Adrenal gland (tissue), 12 donors: Measurements from ENCODE around the gene PLD3. TPM values are rescaled to one million over a fixed set of nuclear protein-coding genes. Genes with fewer than 3 reads are reported as not detected.

Experiments
- DNase-seq, 7 donors: peaks; one replicate each; pipeline ENCODE4 v3.0.0-alpha.2; 2019 to 2020
- H3K27ac ChIP-seq, 5 donors: fragments of 200-600 bp; sonication (generic) in 4 of 5; 1 replicate in 3 of 5; 2 replicates in 2 of 5; pipeline versions ENCODE4 v1.5.1 to v1.8.0; 2016 to 2020; ENCODE audit warnings: mild to moderate bottlenecking in 1 of 5
- H3K27me3 ChIP-seq: fragments of 200-600 bp; 2 replicates; pipeline ENCODE4 v1.8.0; 2021
- H3K36me3 ChIP-seq, 2 donors: fragments of 200-600 bp; replicated peaks in 1 of 2; 1 replicate in 1 of 2; 2 replicates in 1 of 2; pipeline versions ENCODE4 v1.5.1 to v1.8.0; 2018 to 2022
- H3K4me1 ChIP-seq, 2 donors: fragments of 200-600 bp; replicated peaks in 1 of 2; 1 replicate in 1 of 2; 2 replicates in 1 of 2; pipeline versions ENCODE4 v1.5.1 to v1.8.0; 2018 to 2021
- H3K4me3 ChIP-seq, 4 donors: fragments of 200-600 bp; sonication (generic) in 3 of 4; one replicate each; pipeline ENCODE4 v1.5.1; 2016 to 2018
- H3K9me3 ChIP-seq, 3 donors: fragments of 200-600 bp; sonication (generic) in 1 of 3; replicated peaks in 1 of 3; 1 replicate in 2 of 3; 2 replicates in 1 of 3; pipeline versions ENCODE4 v1.5.1 to v1.8.0; 2016 to 2021
- POLR2A ChIP-seq, 2 donors: fragments of 450-650 bp; IDR thresholded peaks; one replicate each; pipeline ENCODE4 v1.6.1; 2017; ENCODE audit warnings: antibody characterized with exemption in 2 of 2, mild to moderate bottlenecking in 2 of 2, moderate library complexity in 1 of 2
- WGBS, 4 donors: extraction: QIAGEN DNeasy Blood & Tissue Kit in 2 of 4; methylation state at CpG; one replicate each; pipeline versions ENCODE4 v1.1.5 to v1.1.7; 2013 to 2017; 5-methylcytosine and 5-hydroxymethylcytosine counted together
- intact Hi-C, 2 donors: fragments of 100-400 bp; cut with DNase I; formaldehyde crosslinking; loops; one replicate each; pipeline versions ENCODE4 v1.14.1 to v1.15.0; 2022 to 2023
- polyA plus RNA-seq, 3 donors: library from polyadenylated mRNA; stranded (reverse); fragments of 200-250 nt in 2 of 3; fragments of 350-450 nt in 1 of 3; fragmentation: Illumina TruSeq in 1 of 3; extraction: RNeasy Lipid Tissue Mini Kit (QIAGEN cat#74804) in 1 of 3; gene quantifications; one replicate each; pipeline ENCODE4 v1.2.3, GENCODE V29; 2013 to 2014
- total RNA-seq, 9 donors: library from RNA; depleted of rRNA in 4 of 9; stranded (reverse); fragments of >200 nt in 4 of 9; fragments of 120-200 nt in 1 of 9; fragmentation: NEBNext Ultra II Directional in 1 of 9; extraction: Animal tissue kit (Norgen Biotek cat#: 25700) in 1 of 9; gene quantifications; one replicate each; pipeline versions ENCODE4 v1.1.0 to v1.2.4, GENCODE V29; 2013 to 2023
- TF ChIP-seq, protein P1 (sequence below), 6 experiments: fragments of 450-650 bp in 4 of 6; fragments of 200-600 bp in 2 of 6; sonication (generic) in 1 of 6; IDR thresholded peaks; 1 replicate in 5 of 6; 2 replicates in 1 of 6; pipeline versions ENCODE4 v1.5.1 to v1.8.0; 2016 to 2021; ENCODE audit warnings: antibody characterized with exemption in 6 of 6, mild to moderate bottlenecking in 2 of 6, moderate library complexity in 1 of 6
- donor health status: healthy with polysubstance abuse.
- donor health status: Bipolar disorder and iron deficiency.
- donor health status: DM: yes; HTN: yes; CAD: no.
- donor health status: DM: no; HTN: no; CAD: no.
- donor health status: DM: no; HTN: no; CAD: no.
- donor health status: DM: yes; HTN: yes; CAD: no.

The PLD3 gene
- total and polyA plus RNA-seq, 12 donors = 170 to 1,019 (median 415) TPM

DNA sequence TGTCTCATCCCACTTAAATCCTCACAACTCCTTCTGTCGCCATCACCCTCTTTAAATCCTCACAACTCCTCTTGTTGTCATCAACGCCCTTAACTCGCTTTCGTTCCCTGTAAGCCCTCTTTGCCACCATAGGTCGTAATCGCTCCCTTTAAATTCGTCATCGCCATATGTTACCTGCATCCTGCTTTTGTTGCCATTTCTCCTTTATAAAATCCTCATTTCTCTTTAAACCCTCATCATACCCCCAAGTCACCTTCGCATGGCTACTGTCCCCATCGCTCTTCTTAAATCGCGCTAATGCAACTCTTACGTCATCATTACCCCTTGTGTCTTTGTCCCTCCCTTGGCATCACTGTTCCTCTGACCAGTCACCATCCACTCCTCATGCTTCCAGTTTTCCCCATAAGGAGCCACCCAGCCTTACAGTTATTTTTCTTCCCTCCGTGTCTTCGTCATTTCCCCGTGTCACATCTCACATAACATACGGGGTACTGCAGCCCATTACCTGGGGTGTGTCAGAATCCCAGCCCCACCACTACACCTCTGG is 539 bp downstream of the PLD3 start:
- H3K4me1 ChIP-seq = peaks cover 7 to 18% of the 10 kb centered on the region in 2 donors
- H3K36me3 ChIP-seq = no peaks in the 10 kb centered on the region
- no peak for TF ChIP-seq POLR2A (IDR thresholded peaks at IDR 0.05)
- H3K27ac ChIP-seq = peak overlapping the region in 3 of 5 donors; percentile 43 to 88 (median 79)
- no peaks in the 10 kb centered on the region for H3K27me3 ChIP-seq
- H3K4me3 ChIP-seq = peak overlapping the region; percentile 53 to 86 (median 77)
- peak in 4 of 7 donors; percentile 38 to 65 (median 54) for DNase-seq
- 10 to 15% (median 11%) methylated on average over 17 of the region's 17 CpGs for WGBS, 4 donors
- intact Hi-C loops = no loop called here
- no peaks in the 10 kb centered on the region for H3K9me3 ChIP-seq

DNA sequence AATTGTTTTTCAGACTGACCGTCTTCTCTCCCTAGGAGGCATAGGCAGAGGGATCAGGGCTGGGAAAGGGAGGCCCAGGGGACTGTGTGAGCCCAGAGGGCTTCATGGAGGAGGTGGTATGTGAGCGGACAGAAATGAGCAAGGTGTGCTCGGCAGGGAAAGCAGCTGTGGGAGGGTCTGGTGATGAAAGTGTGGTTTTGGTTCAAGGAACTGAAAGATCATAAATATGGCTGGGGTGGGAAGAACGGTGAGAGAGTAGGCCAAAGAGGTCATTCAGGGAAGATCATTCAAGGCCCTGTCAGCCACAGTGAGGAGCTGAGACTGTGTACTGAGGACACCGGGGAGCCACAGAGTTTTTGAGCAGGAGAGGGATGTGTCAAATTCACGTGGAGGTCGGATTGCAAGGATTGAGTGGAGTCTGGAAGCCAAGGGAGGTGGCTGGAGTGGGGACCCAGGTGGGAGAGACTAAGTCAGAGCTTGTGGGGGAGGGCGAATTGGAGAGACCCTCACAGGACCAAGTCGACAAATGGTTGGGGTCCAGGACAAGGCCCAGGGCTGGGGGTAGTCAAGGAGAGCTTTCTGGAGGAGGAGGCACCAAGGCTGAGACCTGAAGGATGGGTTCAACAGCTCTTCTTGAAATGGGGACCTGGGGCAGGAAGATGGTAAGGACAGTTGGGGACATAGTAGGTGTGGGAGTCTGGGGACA is 7.6 kb downstream of the PLD3 start:
- peaks cover 0 to 10% of the 10 kb centered on the region in 2 donors for H3K4me1 ChIP-seq
- intact Hi-C loops = no loop called here
- H3K36me3 ChIP-seq = peaks cover 0 to 7% of the 10 kb centered on the region in 2 donors
- no peaks in the 10 kb centered on the region for H3K9me3 ChIP-seq
- no peaks in the 10 kb centered on the region for H3K27me3 ChIP-seq
- H3K4me3 ChIP-seq = no peak overlapping the region
- TF ChIP-seq, protein P1, sequence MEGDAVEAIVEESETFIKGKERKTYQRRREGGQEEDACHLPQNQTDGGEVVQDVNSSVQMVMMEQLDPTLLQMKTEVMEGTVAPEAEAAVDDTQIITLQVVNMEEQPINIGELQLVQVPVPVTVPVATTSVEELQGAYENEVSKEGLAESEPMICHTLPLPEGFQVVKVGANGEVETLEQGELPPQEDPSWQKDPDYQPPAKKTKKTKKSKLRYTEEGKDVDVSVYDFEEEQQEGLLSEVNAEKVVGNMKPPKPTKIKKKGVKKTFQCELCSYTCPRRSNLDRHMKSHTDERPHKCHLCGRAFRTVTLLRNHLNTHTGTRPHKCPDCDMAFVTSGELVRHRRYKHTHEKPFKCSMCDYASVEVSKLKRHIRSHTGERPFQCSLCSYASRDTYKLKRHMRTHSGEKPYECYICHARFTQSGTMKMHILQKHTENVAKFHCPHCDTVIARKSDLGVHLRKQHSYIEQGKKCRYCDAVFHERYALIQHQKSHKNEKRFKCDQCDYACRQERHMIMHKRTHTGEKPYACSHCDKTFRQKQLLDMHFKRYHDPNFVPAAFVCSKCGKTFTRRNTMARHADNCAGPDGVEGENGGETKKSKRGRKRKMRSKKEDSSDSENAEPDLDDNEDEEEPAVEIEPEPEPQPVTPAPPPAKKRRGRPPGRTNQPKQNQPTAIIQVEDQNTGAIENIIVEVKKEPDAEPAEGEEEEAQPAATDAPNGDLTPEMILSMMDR (IDR thresholded peaks at IDR 0.05) = no peak
- no peak for TF ChIP-seq POLR2A (IDR thresholded peaks at IDR 0.05)
- DNase-seq = no peak
- 72 to 79% (median 77%) methylated on average over 9 of the region's 9 CpGs for WGBS, 4 donors
- H3K27ac ChIP-seq = no peak overlapping the region

DNA sequence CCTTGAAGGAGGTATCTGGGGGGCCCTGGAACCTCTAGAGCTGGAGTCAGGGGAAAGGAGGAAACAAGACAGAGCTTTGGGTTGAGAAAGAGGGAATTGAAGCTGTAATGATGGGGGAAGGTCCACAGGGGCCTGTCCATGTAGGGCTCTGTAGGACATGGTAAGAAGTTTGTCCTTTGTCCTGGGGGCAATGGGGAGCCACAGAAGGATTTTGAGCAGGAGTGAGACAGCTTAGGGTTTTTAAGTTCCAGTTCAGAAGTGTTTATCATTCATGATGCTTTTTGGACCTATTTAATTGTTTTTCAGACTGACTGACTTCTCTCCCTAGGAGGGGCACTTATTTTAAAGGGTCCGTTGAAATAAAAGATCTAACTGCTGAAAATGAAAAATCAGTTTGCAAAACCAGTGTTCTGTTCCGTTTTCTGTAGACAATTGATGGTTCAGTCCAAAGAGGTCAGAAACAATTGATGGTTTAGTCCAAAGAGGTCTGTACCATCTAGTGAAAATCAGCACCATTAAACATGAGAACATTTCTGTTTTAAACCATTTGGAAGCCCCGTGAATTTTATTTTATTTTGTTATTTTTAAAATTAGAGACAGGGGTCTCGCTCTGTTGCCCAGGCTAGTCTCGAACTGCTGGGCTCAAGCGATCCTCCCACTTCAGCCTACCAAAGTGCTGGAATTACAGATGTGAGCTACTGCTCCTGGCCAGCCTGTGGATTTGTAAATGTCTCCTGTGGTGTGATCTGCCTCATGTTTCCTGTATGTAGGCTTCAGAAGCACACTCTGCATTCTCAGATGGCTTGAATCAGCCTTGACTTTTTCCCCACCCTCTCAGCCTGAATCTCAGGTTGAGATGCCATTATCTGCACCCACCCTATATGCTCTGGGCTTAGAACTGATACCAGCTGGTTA is 8.4 kb downstream of the PLD3 start:
- no peak for DNase-seq
- peaks cover 0 to 10% of the 10 kb centered on the region in 2 donors for H3K4me1 ChIP-seq
- no peak for TF ChIP-seq POLR2A (IDR thresholded peaks at IDR 0.05)
- TF ChIP-seq, protein P1 (IDR thresholded peaks at IDR 0.05) = no peak
- H3K27ac ChIP-seq = no peak overlapping the region
- WGBS, 4 donors = 84 to 94% (median 89%) methylated on average over 6 of the region's 6 CpGs
- no peaks in the 10 kb centered on the region for H3K9me3 ChIP-seq
- H3K36me3 ChIP-seq = peaks cover 0 to 7% of the 10 kb centered on the region in 2 donors
- intact Hi-C loops = no loop called here
- H3K27me3 ChIP-seq = no peaks in the 10 kb centered on the region
- no peak overlapping the region for H3K4me3 ChIP-seq

DNA sequence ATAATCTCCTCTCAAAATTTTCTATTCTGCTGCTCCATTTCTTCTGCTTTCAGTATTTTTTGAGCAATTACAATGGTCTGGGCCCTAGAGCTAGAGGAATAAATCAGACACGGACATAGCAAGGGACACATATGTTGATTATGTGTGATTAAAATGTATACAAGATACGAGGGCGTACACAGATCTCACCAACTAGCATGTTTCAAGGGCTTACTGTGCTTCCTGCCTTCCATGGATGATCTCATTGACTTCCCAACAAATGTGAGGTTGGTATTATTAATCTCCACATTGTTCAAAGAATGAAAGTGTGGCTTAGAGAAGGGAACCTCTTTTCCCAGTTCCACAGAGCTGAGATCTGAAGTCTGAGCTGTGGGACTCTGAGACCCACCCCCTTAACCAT is 9.1 kb downstream of the PLD3 start:
- Histone ChIP-seq H3K4me1 (peaks cover 0 to 10% of the 10 kb centered on the region in 2 donors), H3K9me3 (no peaks in the 10 kb centered on the region), H3K27ac (no peak overlapping the region), H3K27me3 (no peaks in the 10 kb centered on the region), H3K36me3 (peaks cover 0 to 7% of the 10 kb centered on the region in 2 donors), H3K4me3 (no peak overlapping the region)
- intact Hi-C loops = no loop called here
- 79 to 87% (median 85%) methylated on average over 3 of the region's 3 CpGs for WGBS, 4 donors
- DNase-seq = no peak
- TF ChIP-seq, protein P1 (IDR thresholded peaks at IDR 0.05) = no peak
- TF ChIP-seq POLR2A (IDR thresholded peaks at IDR 0.05) = no peak
